HepG2 (cell line): ENCODE results near the gene PLD3. TPM values are rescaled to one million over a fixed set of nuclear protein-coding genes. Genes with fewer than 3 reads are reported as not detected.

Experiments used
- ATAC-seq: fragments of 200-7000 bp; cut with Tn5 transposase; 3 replicates; pipeline ENCODE4 v1.9.1; 2020; ENCODE audit warnings: mild to moderate bottlenecking, moderate library complexity
- BruUV-seq: library from RNA; stranded (reverse); fragments of 400-500 nt; replicated peaks from 2 replicates; lab custom pipeline; 2021; lab: Mats Ljungman, UMichigan
- CTCF ChIA-PET: fragments of 300-600 bp; formaldehyde crosslinking; extraction: SDS; loops from one replicate; lab custom pipeline; 2021; ENCODE audit warnings: low total read pairs, inconsistent platforms, low intra/inter-chr PET ratio; lab: Yijun Ruan, JAX
- POLR2A ChIA-PET: fragments of 350-600 bp; sonication (Branson Sonifier 250); formaldehyde crosslinking; loops from one replicate; lab custom pipeline; 2020; ENCODE audit warnings: antibody characterized with exemption, inconsistent platforms; lab: Yijun Ruan, JAX
- DNase-seq: peaks from one replicate; pipeline ENCODE4 v3.0.0-alpha.2; 2015; ENCODE audit warnings: low spot score
- FAIRE-seq: peaks from 3 replicates; lab custom pipeline; 2011; peaks lifted over from hg19 to GRCh38; lab: Jason Lieb, UNC
- H2AFZ ChIP-seq: one replicate; pipeline ENCODE4 v1.6.1; 2011; ENCODE audit warnings: low read length, inconsistent platforms
- H3K27ac ChIP-seq: fragments of 300-600 bp; 3 replicates; pipeline ENCODE4 v1.8.0; 2011; ENCODE audit warnings: mixed run types, mild to moderate bottlenecking, mixed read lengths, low read length, inconsistent platforms; ENCODE audit not compliant: insufficient read depth; ENCODE audit errors: extremely low read length
- H3K27me3 ChIP-seq, 2 experiments: fragments of 200-600 bp in 1 of 2; 2 replicates in 1 of 2; 3 replicates in 1 of 2; pipeline versions ENCODE4 v1.6.0 to v1.8.0; 2011; ENCODE audit warnings: low read length in 2 of 2, mild to moderate bottlenecking in 2 of 2, moderate library complexity in 2 of 2, inconsistent platforms in 1 of 2; ENCODE audit not compliant: insufficient read depth in 2 of 2, control insufficient read depth in 1 of 2
- H3K36me3 ChIP-seq, 2 experiments: fragments of 200-600 bp in 1 of 2; replicated peaks in 1 of 2; 2 replicates in 1 of 2; 3 replicates in 1 of 2; pipeline versions ENCODE4 v1.5.1 to v1.8.0; 2011; ENCODE audit warnings: low read length in 2 of 2, inconsistent platforms in 1 of 2; ENCODE audit not compliant: insufficient read depth in 2 of 2, control insufficient read depth in 1 of 2
- H3K4me1 ChIP-seq: 2 replicates; pipeline ENCODE4 v1.5.1; 2012; ENCODE audit warnings: low read length, inconsistent platforms; ENCODE audit not compliant: insufficient read depth
- H3K4me2 ChIP-seq: 2 replicates; pipeline ENCODE4 v1.6.0; 2011; ENCODE audit warnings: low read depth, low read length, inconsistent platforms
- H3K4me3 ChIP-seq, 3 experiments: fragments of 200-600 bp in 1 of 3; sonication (generic), shearing (Covaris generic) in 1 of 3; replicated peaks in 1 of 3; 2 replicates each; pipeline ENCODE4 v1.5.1; 2011 to 2016; ENCODE audit warnings: low read length in 3 of 3, inconsistent platforms in 2 of 3, low read depth in 2 of 3, mild to moderate bottlenecking in 2 of 3, control low read depth in 1 of 3, mixed read lengths in 1 of 3; ENCODE audit not compliant: insufficient read depth in 1 of 3
- H3K79me2 ChIP-seq: one replicate; pipeline ENCODE4 v1.6.1; 2011; ENCODE audit warnings: low read length, inconsistent platforms; ENCODE audit not compliant: insufficient read depth
- H3K9ac ChIP-seq: 2 replicates; pipeline ENCODE4 v1.6.0; 2011; ENCODE audit warnings: mild to moderate bottlenecking, low read depth, low read length, inconsistent platforms; ENCODE audit not compliant: insufficient read depth
- H3K9me3 ChIP-seq: 2 replicates; pipeline ENCODE4 v1.5.1; 2012; ENCODE audit warnings: mild to moderate bottlenecking, low read length
- H4K20me1 ChIP-seq: 2 replicates; pipeline ENCODE4 v1.6.0; 2011; ENCODE audit warnings: inconsistent platforms, mild to moderate bottlenecking, low read length, moderate library complexity; ENCODE audit not compliant: insufficient read depth
- BCLAF1 ChIP-seq: fragments of 450-650 bp; IDR thresholded peaks from 2 replicates; pipeline ENCODE4 v1.6.1; 2017; ENCODE audit warnings: mild to moderate bottlenecking
- ELK4 ChIP-seq: sonication (generic); formaldehyde crosslinking; IDR thresholded peaks from 2 replicates; pipeline ENCODE4 v1.9.0; 2021; ENCODE audit warnings: missing genetic modification reagents, borderline replicate concordance
- MIER3 ChIP-seq: IDR thresholded peaks from 2 replicates; pipeline ENCODE4 v1.6.1; 2016; ENCODE audit warnings: missing compliant biosample characterization, borderline replicate concordance
- SALL2 ChIP-seq: sonication (generic); formaldehyde crosslinking; IDR thresholded peaks from 2 replicates; pipeline ENCODE4 v1.8.1; 2023; ENCODE audit warnings: mild to moderate bottlenecking, missing genetic modification reagents, inconsistent platforms
- SIN3A ChIP-seq: IDR thresholded peaks from 2 replicates; pipeline ENCODE4 v1.6.1; 2011; ENCODE audit warnings: low read depth, mild to moderate bottlenecking, control low read depth, low read length, borderline replicate concordance
- ZFP1 ChIP-seq: IDR thresholded peaks from 2 replicates; pipeline ENCODE4 v1.6.1; 2016
- ZKSCAN1 ChIP-seq: fragments of 150-350 bp; IDR thresholded peaks from 2 replicates; pipeline ENCODE4 v1.6.1; 2014; ENCODE audit warnings: low read length
- ZNF460 ChIP-seq: sonication (generic); formaldehyde crosslinking; IDR thresholded peaks from 2 replicates; pipeline ENCODE4 v1.5.1; 2020; ENCODE audit warnings: missing genetic modification reagents, mild to moderate bottlenecking, borderline replicate concordance
- ZNF607 ChIP-seq: sonication (generic); formaldehyde crosslinking; IDR thresholded peaks from 2 replicates; pipeline ENCODE4 v1.5.1; 2020; ENCODE audit warnings: missing genetic modification reagents, mild to moderate bottlenecking, borderline replicate concordance
- WGBS: methylation state at CpG from one replicate; pipeline ENCODE4 v1.1.6; 2017; ENCODE audit warnings: low lambda C conversion rate; 5-methylcytosine and 5-hydroxymethylcytosine counted together
- in situ Hi-C: cut with HindIII; loops from 2 replicates; pipeline ENCODE4 v1.10.0; 2017; ENCODE audit warnings: low pct_unique_long_range_greater_than_20kb; ENCODE audit not compliant: extremely low pct_ligation_motif_present
- intact Hi-C: fragments of 100-400 bp; cut with micrococcal nuclease; formaldehyde crosslinking; loops from one replicate; pipeline ENCODE4 v1.10.0; 2022; ENCODE audit not compliant: unreplicated experiment
- polyA plus RNA-seq, 8 experiments: library from polyadenylated mRNA; depleted of rRNA in 3 of 8; stranded (reverse) in 7 of 8; unstranded in 1 of 8; fragments of >200 nt; fragmentation: Illumina TruSeq in 4 of 8; extraction: Trizol in 4 of 8; gene quantifications; 2 replicates each; pipeline versions ENCODE4 v1.2.1 to v1.2.3, GENCODE V29; 2011 to 2016; ENCODE audit warnings: low read depth in 4 of 8, missing spikeins in 1 of 8, mixed read lengths in 1 of 8; ENCODE audit not compliant: insufficient read depth in 1 of 8
- total RNA-seq, 5 experiments: library from RNA; depleted of rRNA; stranded (reverse); fragments of >200 nt; fragmentation: Illumina TruSeq; extraction: Trizol; gene quantifications; 2 replicates each; pipeline ENCODE4 v1.2.3, GENCODE V29; 2016; ENCODE audit warnings: low read depth in 1 of 5
- TF ChIP-seq, protein P1 (sequence below): sonication (generic); formaldehyde crosslinking; IDR thresholded peaks from 2 replicates; pipeline ENCODE4 v1.4.0; 2020; ENCODE audit warnings: mild to moderate bottlenecking, missing genetic modification reagents, borderline replicate concordance

Gene PLD3
- total and polyA plus RNA-seq, 2 of the 13 experiments (the other 11 are each of a cell fraction or from before 2014, with no cell fraction given): 45.7 to 164 TPM

DNA sequence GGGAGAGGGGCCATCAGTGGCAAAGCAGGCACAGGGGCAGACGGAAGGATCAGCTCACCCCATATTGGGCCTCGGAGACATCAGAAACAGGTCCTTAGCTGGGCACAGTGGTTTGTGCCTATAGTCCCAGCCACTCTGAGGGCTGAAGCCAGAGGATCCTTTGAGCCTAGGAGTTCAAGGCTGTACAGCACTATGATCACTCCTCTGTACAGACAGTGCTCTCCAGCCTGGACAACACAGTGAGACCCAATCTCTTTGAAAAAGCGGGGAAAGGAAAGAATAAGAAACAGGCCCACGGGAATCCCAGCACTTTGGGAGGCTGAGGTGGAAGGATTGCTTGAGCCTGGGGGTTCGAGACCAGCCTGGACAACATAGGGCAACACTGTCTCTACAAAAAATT lies 71.3 kb downstream of the PLD3 start (continued):
- TF ChIP-seq BCLAF1 (no peak), ELK4 (CRISPR knock-in tag) (no peak), ZKSCAN1 (no peak), ZFP1 (CRISPR knock-in tag) (no peak), ZNF607 (CRISPR knock-in tag) (no peak)

GRCh38 chr19:40420451-40420765 lies 71.9 kb downstream of the PLD3 start:
- ATAC-seq: no peak
- Histone ChIP-seq H3K4me1 (peaks cover 57% of the 10 kb centered on the region), H3K4me3 (peak overlapping the region; percentile 67 to 79 (median 68); a peak in 5 of 6 replicates), H3K9me3 (no peaks in the 10 kb centered on the region), H3K9ac (no peak overlapping the region), H4K20me1 (no peaks in the 10 kb centered on the region), H3K27ac (peak overlapping the region; percentile 88), H3K79me2 (peaks cover 10% of the 10 kb centered on the region), H3K27me3 (no peaks in the 10 kb centered on the region; a peak in 1 of 5 replicates), H3K36me3 (peaks cover 0 to 2% of the 10 kb centered on the region in 2 experiments; a peak in 1 of 5 replicates), H3K4me2 (peak overlapping the region; percentile 79), H2AFZ (no peak overlapping the region)
- ChIA-PET CTCF (interaction anchor here (1.0 to 1.2 kb wide), 3 partner anchors 24 to 46 kb away, joined by 3 to 5 read pairs (median 3); partner anchors contain the start of gene SERTAD3), POLR2A (interaction anchor here (0.8 to 2.2 kb wide), 11 partner anchors 9 to 72 kb away, joined by 3 to 50 read pairs (median 10); partner anchors contain the start of genes BLVRB, C19orf47, PLD3 and SERTAD3)
- intact Hi-C loops (loop anchor here (2.0 to 10.0 kb wide), 2 partner anchors 24 to 76 kb away; partner anchors contain the start of genes C19orf47, PLD3 and SERTAD3), in situ Hi-C loops (no loop called here)
- TF ChIP-seq, protein P1, sequence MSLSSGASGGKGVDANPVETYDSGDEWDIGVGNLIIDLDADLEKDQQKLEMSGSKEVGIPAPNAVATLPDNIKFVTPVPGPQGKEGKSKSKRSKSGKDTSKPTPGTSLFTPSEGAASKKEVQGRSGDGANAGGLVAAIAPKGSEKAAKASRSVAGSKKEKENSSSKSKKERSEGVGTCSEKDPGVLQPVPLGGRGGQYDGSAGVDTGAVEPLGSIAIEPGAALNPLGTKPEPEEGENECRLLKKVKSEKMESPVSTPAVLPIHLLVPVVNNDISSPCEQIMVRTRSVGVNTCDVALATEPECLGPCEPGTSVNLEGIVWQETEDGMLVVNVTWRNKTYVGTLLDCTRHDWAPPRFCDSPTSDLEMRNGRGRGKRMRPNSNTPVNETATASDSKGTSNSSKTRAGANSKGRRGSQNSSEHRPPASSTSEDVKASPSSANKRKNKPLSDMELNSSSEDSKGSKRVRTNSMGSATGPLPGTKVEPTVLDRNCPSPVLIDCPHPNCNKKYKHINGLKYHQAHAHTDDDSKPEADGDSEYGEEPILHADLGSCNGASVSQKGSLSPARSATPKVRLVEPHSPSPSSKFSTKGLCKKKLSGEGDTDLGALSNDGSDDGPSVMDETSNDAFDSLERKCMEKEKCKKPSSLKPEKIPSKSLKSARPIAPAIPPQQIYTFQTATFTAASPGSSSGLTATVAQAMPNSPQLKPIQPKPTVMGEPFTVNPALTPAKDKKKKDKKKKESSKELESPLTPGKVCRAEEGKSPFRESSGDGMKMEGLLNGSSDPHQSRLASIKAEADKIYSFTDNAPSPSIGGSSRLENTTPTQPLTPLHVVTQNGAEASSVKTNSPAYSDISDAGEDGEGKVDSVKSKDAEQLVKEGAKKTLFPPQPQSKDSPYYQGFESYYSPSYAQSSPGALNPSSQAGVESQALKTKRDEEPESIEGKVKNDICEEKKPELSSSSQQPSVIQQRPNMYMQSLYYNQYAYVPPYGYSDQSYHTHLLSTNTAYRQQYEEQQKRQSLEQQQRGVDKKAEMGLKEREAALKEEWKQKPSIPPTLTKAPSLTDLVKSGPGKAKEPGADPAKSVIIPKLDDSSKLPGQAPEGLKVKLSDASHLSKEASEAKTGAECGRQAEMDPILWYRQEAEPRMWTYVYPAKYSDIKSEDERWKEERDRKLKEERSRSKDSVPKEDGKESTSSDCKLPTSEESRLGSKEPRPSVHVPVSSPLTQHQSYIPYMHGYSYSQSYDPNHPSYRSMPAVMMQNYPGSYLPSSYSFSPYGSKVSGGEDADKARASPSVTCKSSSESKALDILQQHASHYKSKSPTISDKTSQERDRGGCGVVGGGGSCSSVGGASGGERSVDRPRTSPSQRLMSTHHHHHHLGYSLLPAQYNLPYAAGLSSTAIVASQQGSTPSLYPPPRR (CRISPR knock-in tag): peak; percentile 6; the same call in 1 of the 2 replicates
- peak; percentile 53; the same call in 1 of the 2 replicates for TF ChIP-seq ZNF460 (CRISPR knock-in tag)
- 0 out of 2 replicates have a peak, but pooled peaks have one; percentile 22 for TF ChIP-seq SIN3A
- TF ChIP-seq MIER3 (CRISPR knock-in tag): 0 out of 2 replicates have a peak, but pooled peaks have one; percentile 0
- no peak for TF ChIP-seq SALL2 (CRISPR knock-in tag)
- 42% methylated on average over 14 of the region's 14 CpGs for WGBS
- no peak for FAIRE-seq
- BruUV-seq: no TSS peak
- no peak for DNase-seq
